Measurements from ENCODE around the gene DRC7. TPM values are rescaled to one million over a fixed set of nuclear protein-coding genes. Genes with fewer than 3 reads are reported as not detected.

The DRC7 gene
- total RNA-seq, 3 donors from 2014 or later = 1.5 TPM; not detected in 2

GRCh38 chr16:57781349-57781740 is 86.7 kb downstream of the DRC7 start:
- Histone ChIP-seq H3K4me1 (no peaks in the 10 kb centered on the region), H3K27ac (no peak overlapping the region), H3K9me3 (no peaks in the 10 kb centered on the region), H3K36me3 (no peaks in the 10 kb centered on the region), H3K4me3 (no peak overlapping the region), H3K27me3 (no peaks in the 10 kb centered on the region)
- TF ChIP-seq CTCF (IDR thresholded peaks at IDR 0.05) = no peak
- no peak for DNase-seq (ENCODE audit: low spot score in 2 of 2)
- intact Hi-C loops (cut with DNase I; ENCODE audit: low total_unique reads) = no loop called here

Other genes starting within 250 kb of the DRC7 start
- gene CIAPIN1, start 247.4 kb upstream of the DRC7 start, total RNA-seq = 10 to 100 TPM; 23.4 to 33.2 (median 28.8) TPM
- 10 to 100 TPM; 36.0 to 42.6 (median 40.7) TPM for gene COQ9, start 247.3 kb upstream of the DRC7 start, total RNA-seq
- gene POLR2C, start 232.1 kb upstream of the DRC7 start, total RNA-seq = 100 to 1,000 TPM; 119 to 129 (median 127) TPM
- gene DOK4, start 208.3 kb upstream of the DRC7 start, total RNA-seq = 10 to 100 TPM; 13.1 to 20.3 (median 17.6) TPM
- gene CCDC102A, start 158.2 kb upstream of the DRC7 start, total RNA-seq = 10 to 100 TPM in 2 of 3 donors, 1 to 10 TPM in 1; 6.7 to 15.1 (median 12.1) TPM
- 1 to 10 TPM in 1 of 3 donors, under 1 TPM in 1, not detected in 1; 0.66 to 1.0 TPM for gene ADGRG5, start 152.2 kb upstream of the DRC7 start, total RNA-seq
- gene ADGRG1, start 66.2 kb upstream of the DRC7 start, total RNA-seq = 10 to 100 TPM in 2 of 3 donors, 1 to 10 TPM in 1; 9.4 to 54.1 (median 34.0) TPM
- gene ADGRG3, start 26.5 kb upstream of the DRC7 start, total RNA-seq = 1 to 10 TPM in 2 of 3 donors, under 1 TPM in 1; 0.64 to 5.2 (median 1.6) TPM
- 10 to 100 TPM; 15.5 to 20.9 (median 17.0) TPM for gene KATNB1, start 41.0 kb downstream of the DRC7 start, total RNA-seq
- 10 to 100 TPM; 15.7 to 36.1 (median 35.1) TPM for gene KIFC3, start 107.7 kb downstream of the DRC7 start, total RNA-seq

All from breast epithelium (tissue), 4 donors.